Measurements from ENCODE around the gene PRKN. TPM values are rescaled to one million over a fixed set of nuclear protein-coding genes. Genes with fewer than 3 reads are reported as not detected.

Gene PRKN
- total RNA-seq, 1 donor from 2014 or later = 5.1 TPM

GRCh38 chr6:162697872-162698403, 29.6 kb downstream of the PRKN start:
- no peak for DNase-seq (ENCODE audit: low spot score)
- no peak for TF ChIP-seq CTCF (IDR thresholded peaks at IDR 0.05; ENCODE audit: unreplicated experiment)
- H3K4me1 Mint-ChIP-seq (ENCODE audit: unreplicated experiment) = no peaks in the 10 kb centered on the region
- no peak overlapping the region for H3K4me3 Mint-ChIP-seq (ENCODE audit: unreplicated experiment)
- H3K27me3 Mint-ChIP-seq (ENCODE audit: unreplicated experiment) = no peaks in the 10 kb centered on the region
- H3K27ac Mint-ChIP-seq (ENCODE audit: unreplicated experiment) = no peak overlapping the region
- no peaks in the 10 kb centered on the region for H3K9me3 Mint-ChIP-seq (ENCODE audit: unreplicated experiment)
- H3K36me3 Mint-ChIP-seq (ENCODE audit: low read depth, unreplicated experiment) = no peaks in the 10 kb centered on the region

- H3K9me3 Mint-ChIP-seq (ENCODE audit: unreplicated experiment) = no peaks in the 10 kb centered on the region
- no peak overlapping the region for H3K27ac Mint-ChIP-seq (ENCODE audit: unreplicated experiment)
Measured at GRCh38 chr6:162690158-162690557, 37.4 kb downstream of the PRKN start.

GRCh38 chr6:162688751-162689345, 38.7 kb downstream of the PRKN start:
- Mint-ChIP-seq H3K27me3 (ENCODE audit: unreplicated experiment) (no peaks in the 10 kb centered on the region), H3K9me3 (ENCODE audit: unreplicated experiment) (no peaks in the 10 kb centered on the region), H3K27ac (ENCODE audit: unreplicated experiment) (no peak overlapping the region), H3K36me3 (ENCODE audit: low read depth, unreplicated experiment) (no peaks in the 10 kb centered on the region), H3K4me3 (ENCODE audit: unreplicated experiment) (no peak overlapping the region), H3K4me1 (ENCODE audit: unreplicated experiment) (peaks cover 8% of the 10 kb centered on the region)
- DNase-seq (ENCODE audit: low spot score) = no peak
- no peak for TF ChIP-seq CTCF (IDR thresholded peaks at IDR 0.05; ENCODE audit: unreplicated experiment)

More at GRCh38 chr6:162690158-162690557, 37.4 kb downstream of the PRKN start:
- no peak for DNase-seq (ENCODE audit: low spot score)
- H3K27me3 Mint-ChIP-seq (ENCODE audit: unreplicated experiment) = no peaks in the 10 kb centered on the region
- H3K36me3 Mint-ChIP-seq (ENCODE audit: low read depth, unreplicated experiment) = no peaks in the 10 kb centered on the region
- peaks cover 8% of the 10 kb centered on the region for H3K4me1 Mint-ChIP-seq (ENCODE audit: unreplicated experiment)
- no peak for TF ChIP-seq CTCF (IDR thresholded peaks at IDR 0.05; ENCODE audit: unreplicated experiment)
- no peak overlapping the region for H3K4me3 Mint-ChIP-seq (ENCODE audit: unreplicated experiment)

GRCh38 chr6:162685586-162685985, 42.0 kb downstream of the PRKN start:
- H3K4me1 Mint-ChIP-seq (ENCODE audit: unreplicated experiment) = peaks cover 7% of the 10 kb centered on the region
- H3K27me3 Mint-ChIP-seq (ENCODE audit: unreplicated experiment) = no peaks in the 10 kb centered on the region
- DNase-seq (ENCODE audit: low spot score) = no peak
- H3K4me3 Mint-ChIP-seq (ENCODE audit: unreplicated experiment) = no peak overlapping the region
- no peaks in the 10 kb centered on the region for H3K9me3 Mint-ChIP-seq (ENCODE audit: unreplicated experiment)
- TF ChIP-seq CTCF (IDR thresholded peaks at IDR 0.05; ENCODE audit: unreplicated experiment) = no peak
- no peak overlapping the region for H3K27ac Mint-ChIP-seq (ENCODE audit: unreplicated experiment)
- no peaks in the 10 kb centered on the region for H3K36me3 Mint-ChIP-seq (ENCODE audit: low read depth, unreplicated experiment)

- H3K9me3 Mint-ChIP-seq (ENCODE audit: unreplicated experiment) = no peaks in the 10 kb centered on the region
- no peak overlapping the region for H3K4me3 Mint-ChIP-seq (ENCODE audit: unreplicated experiment)
- H3K27me3 Mint-ChIP-seq (ENCODE audit: unreplicated experiment) = no peaks in the 10 kb centered on the region
- peaks cover 3% of the 10 kb centered on the region for H3K4me1 Mint-ChIP-seq (ENCODE audit: unreplicated experiment)
- no peaks in the 10 kb centered on the region for H3K36me3 Mint-ChIP-seq (ENCODE audit: low read depth, unreplicated experiment)
- no peak for TF ChIP-seq CTCF (IDR thresholded peaks at IDR 0.05; ENCODE audit: unreplicated experiment)
- no peak for DNase-seq (ENCODE audit: low spot score)
- no peak overlapping the region for H3K27ac Mint-ChIP-seq (ENCODE audit: unreplicated experiment)
Measured at GRCh38 chr6:162684961-162685360, 42.6 kb downstream of the PRKN start.
